Measurements from ENCODE around the gene PTPRN2.

- TF ChIP-seq, protein P1, sequence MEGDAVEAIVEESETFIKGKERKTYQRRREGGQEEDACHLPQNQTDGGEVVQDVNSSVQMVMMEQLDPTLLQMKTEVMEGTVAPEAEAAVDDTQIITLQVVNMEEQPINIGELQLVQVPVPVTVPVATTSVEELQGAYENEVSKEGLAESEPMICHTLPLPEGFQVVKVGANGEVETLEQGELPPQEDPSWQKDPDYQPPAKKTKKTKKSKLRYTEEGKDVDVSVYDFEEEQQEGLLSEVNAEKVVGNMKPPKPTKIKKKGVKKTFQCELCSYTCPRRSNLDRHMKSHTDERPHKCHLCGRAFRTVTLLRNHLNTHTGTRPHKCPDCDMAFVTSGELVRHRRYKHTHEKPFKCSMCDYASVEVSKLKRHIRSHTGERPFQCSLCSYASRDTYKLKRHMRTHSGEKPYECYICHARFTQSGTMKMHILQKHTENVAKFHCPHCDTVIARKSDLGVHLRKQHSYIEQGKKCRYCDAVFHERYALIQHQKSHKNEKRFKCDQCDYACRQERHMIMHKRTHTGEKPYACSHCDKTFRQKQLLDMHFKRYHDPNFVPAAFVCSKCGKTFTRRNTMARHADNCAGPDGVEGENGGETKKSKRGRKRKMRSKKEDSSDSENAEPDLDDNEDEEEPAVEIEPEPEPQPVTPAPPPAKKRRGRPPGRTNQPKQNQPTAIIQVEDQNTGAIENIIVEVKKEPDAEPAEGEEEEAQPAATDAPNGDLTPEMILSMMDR (IDR thresholded peaks at IDR 0.05): no peak
- no peak for TF ChIP-seq POLR2A (IDR thresholded peaks at IDR 0.05)
Measured at GRCh38 chr7:158310924-158311666, 276.5 kb downstream of the PTPRN2 start.

Measured in sigmoid colon (tissue), 3 donors.